CD14-positive monocyte (primary cell): ENCODE results near the gene MEGF6. TPM values are rescaled to one million over a fixed set of nuclear protein-coding genes. Genes with fewer than 3 reads are reported as not detected.
A peak's percentile ranks its signal among the peaks of the same experiment; 100 is the strongest.

ENCODE experiments used
- DNase-seq, 3 donors: peaks; one replicate each; pipeline ENCODE4 v3.0.0-alpha.2; 2011 to 2022
- H2AFZ ChIP-seq: 2 replicates; pipeline ENCODE4 v1.6.0; 2012; ENCODE audit warnings: mild to moderate bottlenecking, low read depth, low read length, inconsistent platforms; ENCODE audit not compliant: insufficient read depth, poor library complexity, severe bottlenecking
- H3K27ac ChIP-seq, 2 donors: 1 replicate in 1 of 2; 2 replicates in 1 of 2; pipeline ENCODE4 v1.5.1; 2012 to 2013; ENCODE audit warnings: low read length in 2 of 2, control low read depth in 1 of 2, inconsistent platforms in 1 of 2, low read depth in 1 of 2, mild to moderate bottlenecking in 1 of 2
- H3K27me3 ChIP-seq, 2 donors: one replicate each; pipeline versions ENCODE4 v1.6.0 to v1.6.1; 2011 to 2013; ENCODE audit warnings: low read length in 2 of 2; ENCODE audit not compliant: control insufficient read depth in 2 of 2, insufficient read depth in 2 of 2
- H3K36me3 ChIP-seq, 2 donors: replicated peaks in 1 of 2; 1 replicate in 1 of 2; 2 replicates in 1 of 2; pipeline versions ENCODE4 v1.5.1 to v1.6.1; 2012 to 2013; ENCODE audit warnings: low read length in 2 of 2, control low read depth in 1 of 2, inconsistent platforms in 1 of 2, mild to moderate bottlenecking in 1 of 2; ENCODE audit not compliant: insufficient read depth in 2 of 2, control insufficient read depth in 1 of 2
- H3K4me1 ChIP-seq, 2 donors: 1 replicate in 1 of 2; 2 replicates in 1 of 2; pipeline versions ENCODE4 v1.5.1 to v1.6.1; 2012 to 2013; ENCODE audit warnings: low read length in 2 of 2, control low read depth in 1 of 2, inconsistent platforms in 1 of 2, mild to moderate bottlenecking in 1 of 2, moderate library complexity in 1 of 2; ENCODE audit not compliant: insufficient read depth in 2 of 2, control insufficient read depth in 1 of 2
- H3K4me2 ChIP-seq: replicated peaks from 2 replicates; pipeline ENCODE3; 2012; ENCODE audit warnings: low read length, moderate library complexity, mild to moderate bottlenecking; ENCODE audit not compliant: poor library complexity, severe bottlenecking; ENCODE audit errors: extremely low read depth
- H3K4me3 ChIP-seq, 3 experiments: fragments of 200-600 bp in 1 of 3; sonication (generic) in 1 of 3; replicated peaks in 1 of 3; 1 replicate in 2 of 3; 2 replicates in 1 of 3; pipeline ENCODE4 v1.5.1; 2011 to 2013; ENCODE audit warnings: low read length in 3 of 3, mild to moderate bottlenecking in 3 of 3, control low read depth in 2 of 3, low read depth in 2 of 3, inconsistent platforms in 1 of 3, moderate library complexity in 1 of 3
- H3K79me2 ChIP-seq: 2 replicates; pipeline ENCODE4 v1.6.0; 2012; ENCODE audit warnings: mild to moderate bottlenecking, control low read depth, inconsistent platforms, low read length, moderate library complexity; ENCODE audit not compliant: insufficient read depth
- H3K9ac ChIP-seq: 2 replicates; pipeline ENCODE4 v1.6.0; 2017; ENCODE audit warnings: low read length, mild to moderate bottlenecking; ENCODE audit not compliant: insufficient read depth, poor library complexity, severe bottlenecking
- H3K9me3 ChIP-seq, 2 donors: replicated peaks in 1 of 2; 1 replicate in 1 of 2; 2 replicates in 1 of 2; pipeline versions ENCODE4 v1.5.1 to v1.6.1; 2012 to 2013; ENCODE audit warnings: low read length in 2 of 2, control low read depth in 1 of 2; ENCODE audit not compliant: control insufficient read depth in 1 of 2, insufficient read depth in 1 of 2
- H4K20me1 ChIP-seq: 2 replicates; pipeline ENCODE4 v1.6.0; 2012; ENCODE audit warnings: mild to moderate bottlenecking, low read length, control low read depth, moderate library complexity; ENCODE audit not compliant: insufficient read depth
- H3K27ac Mint-ChIP-seq, 7 donors: one replicate each; pipeline ENCODE4 v1.8.0; 2020; ENCODE audit warnings: mild to moderate bottlenecking in 7 of 7, mixed read lengths in 7 of 7, moderate library complexity in 6 of 7, inconsistent platforms in 2 of 7
- H3K27me3 Mint-ChIP-seq, 3 donors: one replicate each; pipeline ENCODE4 v1.8.0; 2021 to 2022; ENCODE audit warnings: low read depth in 3 of 3, mild to moderate bottlenecking in 3 of 3, mixed read lengths in 3 of 3, moderate library complexity in 3 of 3, inconsistent platforms in 1 of 3
- H3K36me3 Mint-ChIP-seq, 2 donors: one replicate each; pipeline ENCODE4 v1.8.0; 2020; ENCODE audit warnings: mixed read lengths in 2 of 2, inconsistent platforms in 1 of 2, mild to moderate bottlenecking in 1 of 2
- H3K4me1 Mint-ChIP-seq: one replicate; pipeline ENCODE4 v1.8.0; 2020; ENCODE audit warnings: mild to moderate bottlenecking, mixed read lengths
- H3K4me3 Mint-ChIP-seq, 2 donors: one replicate each; pipeline ENCODE4 v1.8.0; 2020; ENCODE audit warnings: mild to moderate bottlenecking in 2 of 2, mixed read lengths in 2 of 2, moderate library complexity in 1 of 2
- H3K9me3 Mint-ChIP-seq, 7 donors: one replicate each; pipeline ENCODE4 v1.8.0; 2020 to 2022; ENCODE audit warnings: mixed read lengths in 7 of 7, mild to moderate bottlenecking in 6 of 7, moderate library complexity in 6 of 7, inconsistent platforms in 2 of 7
- WGBS: methylation state at CpG from one replicate; pipeline ENCODE4 v1.1.5; 2013; ENCODE audit warnings: missing lambda C conversion rate; ENCODE audit not compliant: insufficient coverage; 5-methylcytosine and 5-hydroxymethylcytosine counted together
- intact Hi-C, 2 donors: fragments of 100-400 bp; cut with micrococcal nuclease; formaldehyde crosslinking; loops; one replicate each; pipeline versions ENCODE4 v1.15.0 to v1.15.1; 2023
- polyA plus RNA-seq, 3 donors: library from polyadenylated mRNA; depleted of rRNA in 1 of 3; unstranded in 2 of 3; stranded (reverse) in 1 of 3; fragments of 300-500 nt in 2 of 3; fragments of >200 nt in 1 of 3; fragmentation: Illumina TruSeq in 2 of 3; gene quantifications; 1 replicate in 2 of 3; 2 replicates in 1 of 3; pipeline ENCODE4 v1.2.3, GENCODE V29; 2012 to 2021
- TF ChIP-seq, protein P1 (sequence below): fragments of 200-600 bp; IDR thresholded peaks from one replicate; pipeline ENCODE4 v1.8.0; 2022; ENCODE audit warnings: antibody characterized with exemption, mild to moderate bottlenecking

The MEGF6 gene
- polyA plus RNA-seq, 3 donors = 0.39 to 3.8 (median 1.2) TPM

- Histone ChIP-seq H3K9ac (no peak overlapping the region), H3K27me3 (no peaks in the 10 kb centered on the region), H3K9me3 (no peaks in the 10 kb centered on the region), H3K79me2 (no peaks in the 10 kb centered on the region), H3K4me3 (no peak overlapping the region), H3K27ac (no peak overlapping the region), H2AFZ (no peak overlapping the region), H3K4me2 (no peak overlapping the region), H3K36me3 (peaks cover 66 to 92% of the 10 kb centered on the region in 2 donors), H3K4me1 (no peaks in the 10 kb centered on the region), H4K20me1 (peaks cover 15% of the 10 kb centered on the region)
- intact Hi-C loops = no loop called here
- H3K36me3 Mint-ChIP-seq = peaks cover 72 to 89% of the 10 kb centered on the region in 2 donors
- H3K27me3 Mint-ChIP-seq = peaks cover 0 to 3% (median 0%) of the 10 kb centered on the region in 3 donors
- no peaks in the 10 kb centered on the region for H3K4me1 Mint-ChIP-seq
- no peak for DNase-seq
- H3K9me3 Mint-ChIP-seq = peaks cover 0 to 3% (median 0%) of the 10 kb centered on the region in 7 donors
- H3K27ac Mint-ChIP-seq = peak overlapping the region in 2 of 7 donors; percentile 8 to 57
- WGBS = 96% methylated on average over 31 of the region's 36 CpGs
- H3K4me3 Mint-ChIP-seq = no peak overlapping the region
- TF ChIP-seq, protein P1, sequence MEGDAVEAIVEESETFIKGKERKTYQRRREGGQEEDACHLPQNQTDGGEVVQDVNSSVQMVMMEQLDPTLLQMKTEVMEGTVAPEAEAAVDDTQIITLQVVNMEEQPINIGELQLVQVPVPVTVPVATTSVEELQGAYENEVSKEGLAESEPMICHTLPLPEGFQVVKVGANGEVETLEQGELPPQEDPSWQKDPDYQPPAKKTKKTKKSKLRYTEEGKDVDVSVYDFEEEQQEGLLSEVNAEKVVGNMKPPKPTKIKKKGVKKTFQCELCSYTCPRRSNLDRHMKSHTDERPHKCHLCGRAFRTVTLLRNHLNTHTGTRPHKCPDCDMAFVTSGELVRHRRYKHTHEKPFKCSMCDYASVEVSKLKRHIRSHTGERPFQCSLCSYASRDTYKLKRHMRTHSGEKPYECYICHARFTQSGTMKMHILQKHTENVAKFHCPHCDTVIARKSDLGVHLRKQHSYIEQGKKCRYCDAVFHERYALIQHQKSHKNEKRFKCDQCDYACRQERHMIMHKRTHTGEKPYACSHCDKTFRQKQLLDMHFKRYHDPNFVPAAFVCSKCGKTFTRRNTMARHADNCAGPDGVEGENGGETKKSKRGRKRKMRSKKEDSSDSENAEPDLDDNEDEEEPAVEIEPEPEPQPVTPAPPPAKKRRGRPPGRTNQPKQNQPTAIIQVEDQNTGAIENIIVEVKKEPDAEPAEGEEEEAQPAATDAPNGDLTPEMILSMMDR = no peak
Observed at GRCh38 chr1:3640121-3640837, 29.0 kb upstream of the MEGF6 start.

DNA sequence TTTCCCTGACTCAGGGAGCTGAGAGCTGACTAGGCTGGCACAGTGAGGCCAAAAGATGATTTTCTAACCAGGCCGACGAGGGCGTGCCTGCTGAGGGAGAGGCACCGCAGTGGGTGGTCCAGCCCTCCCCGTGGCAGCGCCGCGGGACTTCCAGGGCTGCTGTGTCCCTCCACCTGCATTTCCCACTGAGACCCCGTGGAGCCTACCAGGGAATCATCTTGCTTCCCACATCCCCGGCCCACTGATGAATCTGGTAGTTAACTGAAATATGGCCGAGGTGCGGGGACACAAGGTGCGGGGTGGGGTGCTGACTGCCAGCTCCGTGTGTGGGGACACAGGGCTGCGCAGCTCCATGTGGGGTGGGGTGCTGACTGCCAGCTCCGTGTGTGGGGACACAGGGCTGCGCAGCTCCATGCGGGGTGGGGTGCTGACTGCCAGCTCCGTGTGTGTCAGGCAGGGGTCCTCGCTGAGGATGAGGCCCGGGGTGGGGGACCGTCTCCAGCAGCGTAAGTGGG, 28.1 kb upstream of the MEGF6 start:
- H3K27me3 Mint-ChIP-seq = peaks cover 0 to 3% (median 0%) of the 10 kb centered on the region in 3 donors
- H3K27me3 ChIP-seq = no peaks in the 10 kb centered on the region
- no peak overlapping the region for H3K27ac Mint-ChIP-seq
- no peaks in the 10 kb centered on the region for H3K4me1 ChIP-seq
- peaks cover 73 to 90% of the 10 kb centered on the region in 2 donors for H3K36me3 Mint-ChIP-seq
- no peak overlapping the region for H3K4me2 ChIP-seq
- H4K20me1 ChIP-seq = peaks cover 15% of the 10 kb centered on the region
- H3K79me2 ChIP-seq = no peaks in the 10 kb centered on the region
- H3K4me3 ChIP-seq = no peak overlapping the region
- no peaks in the 10 kb centered on the region for H3K9me3 ChIP-seq
- TF ChIP-seq, protein P1 = no peak
- DNase-seq = no peak
- H3K36me3 ChIP-seq = peaks cover 68 to 92% of the 10 kb centered on the region in 2 donors
- WGBS = 98% methylated on average over 15 of the region's 23 CpGs
- H3K4me3 Mint-ChIP-seq = no peak overlapping the region
- intact Hi-C loops = no loop called here
- no peak overlapping the region for H3K9ac ChIP-seq
- no peak overlapping the region for H2AFZ ChIP-seq
- no peaks in the 10 kb centered on the region for H3K4me1 Mint-ChIP-seq
- H3K27ac ChIP-seq = no peak overlapping the region
- peaks cover 0 to 2% (median 0%) of the 10 kb centered on the region in 7 donors for H3K9me3 Mint-ChIP-seq
